GM12878 (cell line): Measurements from ENCODE around the gene RSF1. TPM values are rescaled to one million over a fixed set of nuclear protein-coding genes. Genes with fewer than 3 reads are reported as not detected.

Source experiments
- ATAC-seq: fragments of 200-7000 bp; cut with Tn5 transposase; 3 replicates; pipeline ENCODE4 v1.9.1; 2020; ENCODE audit warnings: mild to moderate bottlenecking, moderate library complexity
- BruUV-seq: library from RNA; stranded (reverse); fragments of 400-500 nt; replicated peaks from 2 replicates; lab custom pipeline; 2021; lab: Mats Ljungman, UMichigan
- CTCF ChIA-PET: fragments of 300-600 bp; sonication (Branson Sonifier 250); formaldehyde crosslinking; extraction: SDS; loops from one replicate; lab custom pipeline; 2021; ENCODE audit warnings: inconsistent platforms; lab: Yijun Ruan, JAX
- POLR2A ChIA-PET: fragments of 350-600 bp; formaldehyde crosslinking; extraction: SDS; loops from one replicate; lab custom pipeline; 2021; ENCODE audit warnings: inconsistent platforms; lab: Charles Lee
- RAD21 ChIA-PET: fragments of 300-600 bp; sonication (Branson Sonifier 250); formaldehyde crosslinking; loops from one replicate; lab custom pipeline; 2023; ENCODE audit warnings: antibody characterized with exemption; ENCODE audit not compliant: unreplicated experiment; lab: Charles Lee
- SMC1A ChIA-PET: fragments of 300-600 bp; sonication (Branson Sonifier 250); formaldehyde crosslinking; loops from one replicate; lab custom pipeline; 2023; ENCODE audit not compliant: unreplicated experiment, uncharacterized antibody; lab: Charles Lee
- DNase-seq: peaks from one replicate; pipeline ENCODE4 v3.0.0-alpha.2; 2011; ENCODE audit warnings: low read depth, low spot score
- FAIRE-seq: peaks from 3 replicates; lab custom pipeline; 2011; peaks lifted over from hg19 to GRCh38; lab: Jason Lieb, UNC
- H2AFZ ChIP-seq: 2 replicates; pipeline ENCODE4 v1.6.0; 2011; ENCODE audit warnings: low read depth, low read length, control low read depth; ENCODE audit not compliant: control insufficient read depth
- H3K27ac ChIP-seq: 2 replicates; pipeline ENCODE4 v1.5.1; 2011; ENCODE audit warnings: control low read depth; ENCODE audit not compliant: control insufficient read depth, insufficient read depth
- H3K27me3 ChIP-seq, 2 experiments: replicated peaks in 1 of 2; 2 replicates each; pipeline versions ENCODE4 v1.6.0 to v1.6.1; 2011; ENCODE audit warnings: low read length in 1 of 2; ENCODE audit not compliant: control insufficient read depth in 2 of 2, insufficient read depth in 2 of 2
- H3K36me3 ChIP-seq, 2 experiments: 2 replicates each; pipeline ENCODE4 v1.5.1; 2011; ENCODE audit warnings: low read length in 1 of 2; ENCODE audit not compliant: control insufficient read depth in 2 of 2, insufficient read depth in 2 of 2
- H3K4me1 ChIP-seq: 2 replicates; pipeline ENCODE4 v1.6.1; 2011; ENCODE audit warnings: mild to moderate bottlenecking, low read length, moderate library complexity, mixed read lengths; ENCODE audit not compliant: control insufficient read depth, insufficient read depth
- H3K4me2 ChIP-seq: 2 replicates; pipeline ENCODE4 v1.6.0; 2011; ENCODE audit warnings: control low read depth; ENCODE audit not compliant: control insufficient read depth, insufficient read depth
- H3K4me3 ChIP-seq: fragments of 200-600 bp; sonication (generic); 2 replicates; pipeline ENCODE4 v1.5.1; 2016
- H3K79me2 ChIP-seq: 2 replicates; pipeline ENCODE4 v1.6.0; 2011; ENCODE audit warnings: low read length; ENCODE audit not compliant: control insufficient read depth, insufficient read depth
- H3K9ac ChIP-seq: 2 replicates; pipeline ENCODE4 v1.8.0; 2011; ENCODE audit warnings: low read length, control low read depth, mixed read lengths; ENCODE audit not compliant: control insufficient read depth, insufficient read depth
- H3K9me3 ChIP-seq: replicated peaks from 3 replicates; pipeline ENCODE4 v1.5.1; 2011; ENCODE audit warnings: mild to moderate bottlenecking, low read length; ENCODE audit not compliant: control insufficient read depth, insufficient read depth
- H4K20me1 ChIP-seq: 2 replicates; pipeline ENCODE4 v1.6.0; 2011; ENCODE audit not compliant: control insufficient read depth, insufficient read depth
- ATF7 ChIP-seq: fragments of 450-650 bp; IDR thresholded peaks from 2 replicates; pipeline ENCODE4 v1.6.1; 2016; ENCODE audit warnings: low read depth, mild to moderate bottlenecking
- CHD2 ChIP-seq: IDR thresholded peaks from 2 replicates; pipeline ENCODE4 v1.6.1; 2011; ENCODE audit warnings: low read depth, low read length, improper control_type of control experiment, borderline replicate concordance
- EED ChIP-seq: sonication (generic); IDR thresholded peaks from 2 replicates; pipeline ENCODE4 v1.6.1; 2016; ENCODE audit warnings: antibody characterized with exemption, low read depth
- EGR1 ChIP-seq, 2 experiments: IDR thresholded peaks; 1 replicate in 1 of 2; 2 replicates in 1 of 2; pipeline ENCODE4 v1.6.1; 2011 to 2012; ENCODE audit warnings: low read depth in 2 of 2, low read length in 2 of 2, borderline replicate concordance in 1 of 2, mild to moderate bottlenecking in 1 of 2, moderate library complexity in 1 of 2
- FOS ChIP-seq: IDR thresholded peaks from 3 replicates; pipeline ENCODE4 v1.6.1; 2011; ENCODE audit warnings: borderline replicate concordance; ENCODE audit not compliant: insufficient read length; ENCODE audit errors: extremely low read depth
- IKZF1 ChIP-seq: fragments of 450-650 bp; conservative IDR thresholded peaks from 2 replicates; pipeline ENCODE4 v1.6.1; 2017; ENCODE audit warnings: antibody characterized with exemption, mild to moderate bottlenecking
- LARP7 ChIP-seq: fragments of 450-650 bp; IDR thresholded peaks from 2 replicates; pipeline ENCODE4 v1.6.1; 2017; ENCODE audit warnings: mild to moderate bottlenecking
- WGBS: methylation state at CpG from one replicate; pipeline ENCODE4 v1.1.6; 2016; ENCODE audit warnings: low lambda C conversion rate; ENCODE audit not compliant: insufficient replicate concordance, insufficient coverage; ENCODE audit errors: missing lambda C conversion rate; 5-methylcytosine and 5-hydroxymethylcytosine counted together
- in situ Hi-C: fragments of 300-500 bp; cut with MboI; formaldehyde crosslinking; loops from 9 replicates; pipeline ENCODE4 v1.14.3; 2018; ENCODE audit warnings: mixed read lengths
- intact Hi-C: fragments of 100-400 bp; cut with micrococcal nuclease; formaldehyde crosslinking; loops from one replicate; pipeline ENCODE4 v1.14.2; 2022; ENCODE audit not compliant: unreplicated experiment
- polyA plus RNA-seq, 11 experiments: library from polyadenylated mRNA; depleted of rRNA in 4 of 11; unstranded in 6 of 11; stranded (reverse) in 5 of 11; fragments of >200 nt; fragmentation: Nextera tagmentation in 4 of 11; fragmentation: Illumina TruSeq in 1 of 11; extraction: Ambion mirVana in 4 of 11; extraction: Trizol in 1 of 11; gene quantifications; 1 replicate in 1 of 11; 2 replicates in 10 of 11; pipeline versions ENCODE4 v1.2.1 to v1.2.3, GENCODE V29; 2011 to 2016; ENCODE audit warnings: inconsistent platforms in 2 of 11, missing spikeins in 2 of 11, low read depth in 1 of 11
- total RNA-seq, 4 experiments: library from RNA; depleted of rRNA in 3 of 4; stranded (reverse); fragments of >200 nt in 3 of 4; fragmentation: Illumina TruSeq in 1 of 4; extraction: Trizol in 1 of 4; gene quantifications; 2 replicates each; pipeline versions ENCODE4 v1.2.1 to v1.2.3, GENCODE V29; 2013 to 2021
- TF ChIP-seq, protein P1 (sequence below): fragments of 150-350 bp; IDR thresholded peaks from 2 replicates; pipeline ENCODE4 v1.6.1; 2016; ENCODE audit warnings: low read depth, low read length
- TF ChIP-seq, protein P2 (sequence below): fragments of 450-650 bp; IDR thresholded peaks from 2 replicates; pipeline ENCODE4 v1.6.1; 2017; ENCODE audit warnings: antibody characterized with exemption, mild to moderate bottlenecking, moderate library complexity
- TF ChIP-seq, protein P3 (sequence below): IDR thresholded peaks from 2 replicates; pipeline ENCODE4 v1.6.1; 2011; ENCODE audit warnings: low read depth, low read length, improper control_type of control experiment, borderline replicate concordance

Gene RSF1
- total and polyA plus RNA-seq, 10 of the 15 experiments (the other 5 are each of a cell fraction or from before 2014, with no cell fraction given): 9.0 to 45.3 (median 30.0) TPM

DNA sequence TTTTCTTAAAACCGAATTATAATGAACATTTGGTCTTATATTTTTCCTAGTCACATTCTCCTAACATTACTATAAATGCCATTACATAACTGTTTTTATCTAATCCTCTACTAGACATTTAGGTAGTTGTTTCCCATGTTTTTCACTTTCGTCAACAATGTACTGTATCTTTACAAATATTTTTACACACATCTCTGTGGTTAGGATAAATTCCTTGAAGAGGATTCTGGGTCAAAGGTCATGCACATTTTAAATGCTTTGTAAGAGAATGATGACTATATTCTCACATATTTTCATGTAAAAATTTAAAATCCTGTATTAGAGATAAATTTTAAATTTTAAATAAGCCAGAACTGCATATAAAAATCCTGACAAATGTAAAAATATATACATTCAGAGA lies 121.6 kb downstream of the RSF1 start:
- Histone ChIP-seq H3K27me3 (no peaks in the 10 kb centered on the region), H3K4me3 (no peak overlapping the region), H3K27ac (no peak overlapping the region), H3K4me2 (no peak overlapping the region), H3K79me2 (no peaks in the 10 kb centered on the region), H3K36me3 (peaks cover 0 to 13% of the 10 kb centered on the region in 2 experiments; a peak in 3 of 4 replicates), H3K9me3 (no peaks in the 10 kb centered on the region), H3K9ac (no peak overlapping the region), H2AFZ (no peak overlapping the region), H3K4me1 (no peaks in the 10 kb centered on the region), H4K20me1 (no peaks in the 10 kb centered on the region)
- ChIA-PET SMC1A (no interaction called here), POLR2A (no interaction called here), RAD21 (no interaction called here), CTCF (no interaction called here)
- intact Hi-C loops: no loop called here
- TF ChIP-seq, protein P1, sequence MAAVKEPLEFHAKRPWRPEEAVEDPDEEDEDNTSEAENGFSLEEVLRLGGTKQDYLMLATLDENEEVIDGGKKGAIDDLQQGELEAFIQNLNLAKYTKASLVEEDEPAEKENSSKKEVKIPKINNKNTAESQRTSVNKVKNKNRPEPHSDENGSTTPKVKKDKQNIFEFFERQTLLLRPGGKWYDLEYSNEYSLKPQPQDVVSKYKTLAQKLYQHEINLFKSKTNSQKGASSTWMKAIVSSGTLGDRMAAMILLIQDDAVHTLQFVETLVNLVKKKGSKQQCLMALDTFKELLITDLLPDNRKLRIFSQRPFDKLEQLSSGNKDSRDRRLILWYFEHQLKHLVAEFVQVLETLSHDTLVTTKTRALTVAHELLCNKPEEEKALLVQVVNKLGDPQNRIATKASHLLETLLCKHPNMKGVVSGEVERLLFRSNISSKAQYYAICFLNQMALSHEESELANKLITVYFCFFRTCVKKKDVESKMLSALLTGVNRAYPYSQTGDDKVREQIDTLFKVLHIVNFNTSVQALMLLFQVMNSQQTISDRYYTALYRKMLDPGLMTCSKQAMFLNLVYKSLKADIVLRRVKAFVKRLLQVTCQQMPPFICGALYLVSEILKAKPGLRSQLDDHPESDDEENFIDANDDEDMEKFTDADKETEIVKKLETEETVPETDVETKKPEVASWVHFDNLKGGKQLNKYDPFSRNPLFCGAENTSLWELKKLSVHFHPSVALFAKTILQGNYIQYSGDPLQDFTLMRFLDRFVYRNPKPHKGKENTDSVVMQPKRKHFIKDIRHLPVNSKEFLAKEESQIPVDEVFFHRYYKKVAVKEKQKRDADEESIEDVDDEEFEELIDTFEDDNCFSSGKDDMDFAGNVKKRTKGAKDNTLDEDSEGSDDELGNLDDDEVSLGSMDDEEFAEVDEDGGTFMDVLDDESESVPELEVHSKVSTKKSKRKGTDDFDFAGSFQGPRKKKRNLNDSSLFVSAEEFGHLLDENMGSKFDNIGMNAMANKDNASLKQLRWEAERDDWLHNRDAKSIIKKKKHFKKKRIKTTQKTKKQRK: no peak
- no peak for TF ChIP-seq EGR1 (IDR thresholded peaks at IDR 0.05; ENCODE audit: borderline replicate concordance in 1 of 2, low read depth in 2 of 2, low read length in 2 of 2)
- TF ChIP-seq FOS: no peak
- no peak for TF ChIP-seq CHD2
- TF ChIP-seq, protein P2, sequence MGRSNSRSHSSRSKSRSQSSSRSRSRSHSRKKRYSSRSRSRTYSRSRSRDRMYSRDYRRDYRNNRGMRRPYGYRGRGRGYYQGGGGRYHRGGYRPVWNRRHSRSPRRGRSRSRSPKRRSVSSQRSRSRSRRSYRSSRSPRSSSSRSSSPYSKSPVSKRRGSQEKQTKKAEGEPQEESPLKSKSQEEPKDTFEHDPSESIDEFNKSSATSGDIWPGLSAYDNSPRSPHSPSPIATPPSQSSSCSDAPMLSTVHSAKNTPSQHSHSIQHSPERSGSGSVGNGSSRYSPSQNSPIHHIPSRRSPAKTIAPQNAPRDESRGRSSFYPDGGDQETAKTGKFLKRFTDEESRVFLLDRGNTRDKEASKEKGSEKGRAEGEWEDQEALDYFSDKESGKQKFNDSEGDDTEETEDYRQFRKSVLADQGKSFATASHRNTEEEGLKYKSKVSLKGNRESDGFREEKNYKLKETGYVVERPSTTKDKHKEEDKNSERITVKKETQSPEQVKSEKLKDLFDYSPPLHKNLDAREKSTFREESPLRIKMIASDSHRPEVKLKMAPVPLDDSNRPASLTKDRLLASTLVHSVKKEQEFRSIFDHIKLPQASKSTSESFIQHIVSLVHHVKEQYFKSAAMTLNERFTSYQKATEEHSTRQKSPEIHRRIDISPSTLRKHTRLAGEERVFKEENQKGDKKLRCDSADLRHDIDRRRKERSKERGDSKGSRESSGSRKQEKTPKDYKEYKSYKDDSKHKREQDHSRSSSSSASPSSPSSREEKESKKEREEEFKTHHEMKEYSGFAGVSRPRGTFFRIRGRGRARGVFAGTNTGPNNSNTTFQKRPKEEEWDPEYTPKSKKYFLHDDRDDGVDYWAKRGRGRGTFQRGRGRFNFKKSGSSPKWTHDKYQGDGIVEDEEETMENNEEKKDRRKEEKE: no peak
- no peak for TF ChIP-seq EED
- TF ChIP-seq, protein P3, sequence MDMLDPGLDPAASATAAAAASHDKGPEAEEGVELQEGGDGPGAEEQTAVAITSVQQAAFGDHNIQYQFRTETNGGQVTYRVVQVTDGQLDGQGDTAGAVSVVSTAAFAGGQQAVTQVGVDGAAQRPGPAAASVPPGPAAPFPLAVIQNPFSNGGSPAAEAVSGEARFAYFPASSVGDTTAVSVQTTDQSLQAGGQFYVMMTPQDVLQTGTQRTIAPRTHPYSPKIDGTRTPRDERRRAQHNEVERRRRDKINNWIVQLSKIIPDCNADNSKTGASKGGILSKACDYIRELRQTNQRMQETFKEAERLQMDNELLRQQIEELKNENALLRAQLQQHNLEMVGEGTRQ: no peak
- TF ChIP-seq IKZF1: no peak
- no peak for TF ChIP-seq LARP7
- no peak for TF ChIP-seq ATF7
- FAIRE-seq (no peak), ATAC-seq (no peak), DNase-seq (no peak)
- WGBS: 98% methylated on average over 2 of the region's 2 CpGs
- in situ Hi-C loops: no loop called here
- no TSS peak for BruUV-seq
